Calu3 (cell line): Measurements from ENCODE around the gene RHOBTB3. TPM values are rescaled to one million over a fixed set of nuclear protein-coding genes. Genes with fewer than 3 reads are reported as not detected.

Experiments
- BruUV-seq: library from RNA; stranded (reverse); fragments of 400-500 nt; replicated peaks from 2 replicates; lab custom pipeline; 2021; lab: Mats Ljungman, UMichigan
- CTCF ChIA-PET: fragments of 300-600 bp; sonication (Branson Sonifier 250); formaldehyde crosslinking; loops from one replicate; lab custom pipeline; 2022; ENCODE audit warnings: antibody characterized with exemption; lab: Charles Lee
- DNase-seq: peaks from one replicate; pipeline ENCODE4 v3.0.0; 2022
- H3K27ac Mint-ChIP-seq: one replicate; pipeline ENCODE4 v1.8.0; 2022; ENCODE audit warnings: mixed read lengths; ENCODE audit not compliant: unreplicated experiment
- H3K27me3 Mint-ChIP-seq: one replicate; pipeline ENCODE4 v1.8.0; 2022; ENCODE audit warnings: mixed read lengths; ENCODE audit not compliant: unreplicated experiment
- H3K36me3 Mint-ChIP-seq: one replicate; pipeline ENCODE4 v1.8.0; 2022; ENCODE audit warnings: mild to moderate bottlenecking, moderate library complexity, mixed read lengths; ENCODE audit not compliant: insufficient read depth, unreplicated experiment
- H3K4me1 Mint-ChIP-seq: one replicate; pipeline ENCODE4 v1.8.0; 2022; ENCODE audit warnings: mild to moderate bottlenecking, low read depth, mixed read lengths; ENCODE audit not compliant: unreplicated experiment
- H3K4me3 Mint-ChIP-seq: one replicate; pipeline ENCODE4 v1.8.0; 2022; ENCODE audit warnings: mild to moderate bottlenecking, low read depth, moderate library complexity, mixed read lengths; ENCODE audit not compliant: unreplicated experiment
- H3K9me3 Mint-ChIP-seq: one replicate; pipeline ENCODE4 v1.8.0; 2022; ENCODE audit warnings: low read depth, mixed read lengths; ENCODE audit not compliant: unreplicated experiment
- intact Hi-C: fragments of 100-400 bp; cut with micrococcal nuclease; formaldehyde crosslinking; loops from one replicate; pipeline ENCODE4 v1.10.0; 2022; ENCODE audit not compliant: unreplicated experiment
- total RNA-seq: library from RNA; stranded (reverse); gene quantifications from 2 replicates; pipeline ENCODE4 v1.2.3, GENCODE V29; 2022
- TF ChIP-seq, protein P1 (sequence below): fragments of 200-600 bp; IDR thresholded peaks from one replicate; pipeline ENCODE4 v1.8.0; 2022; ENCODE audit warnings: antibody characterized with exemption; ENCODE audit not compliant: unreplicated experiment

The RHOBTB3 gene
- total RNA-seq, 1 experiment from 2014 or later, result 41.1 TPM

DNA sequence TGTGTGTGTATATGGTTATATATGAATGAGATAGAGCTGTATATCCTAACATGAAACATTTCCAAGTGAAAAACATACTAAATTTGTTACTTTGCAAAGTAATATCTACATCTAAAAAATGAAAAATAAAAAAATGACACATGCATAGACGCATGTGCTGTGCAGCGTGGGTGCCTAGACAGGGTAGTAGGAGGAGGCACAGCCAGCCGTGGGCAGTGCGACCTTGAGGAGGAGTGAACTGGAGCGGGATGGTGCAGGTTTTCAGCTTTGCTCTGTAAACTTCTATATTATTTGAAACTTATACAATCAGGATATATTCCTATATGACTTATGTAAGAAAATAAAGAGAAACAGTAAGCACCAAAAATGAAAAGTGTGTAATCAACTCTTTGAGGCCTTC lies 106.4 kb downstream of the RHOBTB3 start:
- intact Hi-C loops, result loop anchor here (5.0 kb wide), 1 partner anchor 35 kb away; no protein-coding TSS in a partner anchor
- BruUV-seq, result no TSS peak
- DNase-seq, result no peak
- H3K36me3 Mint-ChIP-seq, result peaks cover 18% of the 10 kb centered on the region
- no peaks in the 10 kb centered on the region for H3K27me3 Mint-ChIP-seq
- TF ChIP-seq, protein P1, sequence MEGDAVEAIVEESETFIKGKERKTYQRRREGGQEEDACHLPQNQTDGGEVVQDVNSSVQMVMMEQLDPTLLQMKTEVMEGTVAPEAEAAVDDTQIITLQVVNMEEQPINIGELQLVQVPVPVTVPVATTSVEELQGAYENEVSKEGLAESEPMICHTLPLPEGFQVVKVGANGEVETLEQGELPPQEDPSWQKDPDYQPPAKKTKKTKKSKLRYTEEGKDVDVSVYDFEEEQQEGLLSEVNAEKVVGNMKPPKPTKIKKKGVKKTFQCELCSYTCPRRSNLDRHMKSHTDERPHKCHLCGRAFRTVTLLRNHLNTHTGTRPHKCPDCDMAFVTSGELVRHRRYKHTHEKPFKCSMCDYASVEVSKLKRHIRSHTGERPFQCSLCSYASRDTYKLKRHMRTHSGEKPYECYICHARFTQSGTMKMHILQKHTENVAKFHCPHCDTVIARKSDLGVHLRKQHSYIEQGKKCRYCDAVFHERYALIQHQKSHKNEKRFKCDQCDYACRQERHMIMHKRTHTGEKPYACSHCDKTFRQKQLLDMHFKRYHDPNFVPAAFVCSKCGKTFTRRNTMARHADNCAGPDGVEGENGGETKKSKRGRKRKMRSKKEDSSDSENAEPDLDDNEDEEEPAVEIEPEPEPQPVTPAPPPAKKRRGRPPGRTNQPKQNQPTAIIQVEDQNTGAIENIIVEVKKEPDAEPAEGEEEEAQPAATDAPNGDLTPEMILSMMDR, result no peak
- no peak overlapping the region for H3K4me3 Mint-ChIP-seq
- H3K4me1 Mint-ChIP-seq, result peaks cover 67% of the 10 kb centered on the region
- H3K9me3 Mint-ChIP-seq, result no peaks in the 10 kb centered on the region
- CTCF ChIA-PET, result interaction anchor here (0.5 to 1.3 kb wide), 3 partner anchors 57 to 657 kb away, joined by 3 to 5 read pairs (median 4); partner anchors contain the start of gene RFESD
- H3K27ac Mint-ChIP-seq, result no peak overlapping the region

DNA sequence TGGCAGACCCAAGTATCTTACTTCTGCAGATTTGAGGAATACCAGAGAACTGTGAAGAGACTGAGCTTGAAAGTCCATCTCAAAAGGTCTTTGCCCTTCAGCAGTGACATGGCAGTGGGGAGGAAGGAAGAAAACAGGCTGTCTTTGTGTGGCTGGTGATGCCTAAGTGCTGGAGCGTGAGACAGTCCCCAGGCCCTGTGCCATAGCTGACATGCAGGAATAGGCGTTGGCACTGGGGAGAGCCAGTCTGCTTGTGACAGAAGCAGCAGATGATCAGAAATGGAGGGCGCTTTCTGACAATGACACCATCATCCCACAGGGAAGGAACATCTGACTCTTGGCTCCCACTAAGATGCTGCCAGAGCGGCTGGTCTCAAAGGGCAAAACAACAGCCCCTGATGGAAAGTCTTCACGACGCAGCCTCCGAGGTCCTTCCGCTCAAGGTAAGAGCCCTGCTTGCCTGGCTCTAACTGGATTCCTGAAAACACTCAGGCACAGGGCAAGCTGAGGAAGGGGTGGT lies 106.9 kb downstream of the RHOBTB3 start:
- Mint-ChIP-seq H3K36me3 (peaks cover 18% of the 10 kb centered on the region), H3K27me3 (no peaks in the 10 kb centered on the region), H3K4me1 (peaks cover 67% of the 10 kb centered on the region), H3K27ac (no peak overlapping the region), H3K4me3 (no peak overlapping the region), H3K9me3 (no peaks in the 10 kb centered on the region)
- no peak for DNase-seq
- no TSS peak for BruUV-seq
- TF ChIP-seq, protein P1, result no peak
- intact Hi-C loops, result loop anchor here (5.0 kb wide), 1 partner anchor 36 kb away; no protein-coding TSS in a partner anchor
- CTCF ChIA-PET, result interaction anchor here (0.5 kb wide), 1 partner anchor 656 kb away, joined by 3 read pairs; no protein-coding TSS in a partner anchor

DNA sequence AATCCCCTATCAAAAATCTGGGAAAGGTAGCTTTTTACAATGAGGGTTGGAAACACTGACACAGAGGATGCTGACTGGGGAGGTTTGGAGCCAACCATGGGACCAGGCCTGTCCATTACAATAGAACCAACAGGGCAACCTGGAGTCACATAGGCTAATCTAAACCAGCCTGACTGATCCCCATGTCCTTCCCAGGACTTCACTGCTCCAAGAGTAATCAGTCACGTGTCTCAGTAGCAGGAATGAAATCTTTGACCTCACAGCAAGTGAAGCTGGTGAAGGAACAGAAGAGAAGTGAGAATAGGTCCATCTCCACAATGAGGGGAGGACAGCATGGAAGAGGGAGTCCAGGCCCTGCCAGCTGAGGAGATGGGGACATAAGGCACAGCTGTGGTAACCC lies 107.4 kb downstream of the RHOBTB3 start:
- no TSS peak for BruUV-seq
- intact Hi-C loops, result loop anchor here (5.0 kb wide), 1 partner anchor 36 kb away; no protein-coding TSS in a partner anchor
- no peaks in the 10 kb centered on the region for H3K27me3 Mint-ChIP-seq
- H3K4me1 Mint-ChIP-seq, result peaks cover 67% of the 10 kb centered on the region
- H3K36me3 Mint-ChIP-seq, result peaks cover 23% of the 10 kb centered on the region
- H3K4me3 Mint-ChIP-seq, result no peak overlapping the region
- CTCF ChIA-PET, result interaction anchor here (2.8 kb wide), 1 partner anchor 57 kb away, joined by 15 read pairs; no protein-coding TSS in a partner anchor
- DNase-seq, result no peak
- H3K9me3 Mint-ChIP-seq, result no peaks in the 10 kb centered on the region
- TF ChIP-seq, protein P1, result no peak
- H3K27ac Mint-ChIP-seq, result no peak overlapping the region

DNA sequence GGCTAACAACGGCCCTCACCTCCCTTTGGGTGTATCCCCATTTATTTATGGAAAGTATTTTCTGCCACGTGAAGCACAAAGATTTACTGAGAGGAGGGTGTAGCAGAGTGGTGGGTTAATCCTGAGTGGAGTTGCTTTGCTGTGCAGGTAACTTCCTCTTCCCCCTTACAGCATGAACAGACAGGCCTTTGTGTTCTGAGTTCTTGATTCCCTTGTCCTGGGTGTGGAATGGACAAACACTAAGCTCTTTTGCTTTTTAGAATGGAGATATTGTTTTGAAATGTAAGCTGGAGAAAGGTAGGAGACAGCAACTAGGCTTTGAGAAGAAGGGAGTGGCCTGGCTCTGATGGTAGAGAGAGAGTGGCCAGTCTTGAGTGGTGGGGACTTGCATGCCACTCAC lies 108.5 kb downstream of the RHOBTB3 start:
- TF ChIP-seq, protein P1, result no peak
- Mint-ChIP-seq H3K27ac (peak overlapping the region; percentile 68), H3K27me3 (no peaks in the 10 kb centered on the region), H3K36me3 (peaks cover 17% of the 10 kb centered on the region), H3K4me1 (peaks cover 58% of the 10 kb centered on the region), H3K9me3 (no peaks in the 10 kb centered on the region), H3K4me3 (no peak overlapping the region)
- intact Hi-C loops, result loop anchor here (5.0 kb wide), 1 partner anchor 37 kb away; no protein-coding TSS in a partner anchor
- no TSS peak for BruUV-seq
- DNase-seq, result no peak
- CTCF ChIA-PET, result interaction anchor here (1.0 to 2.8 kb wide), 5 partner anchors 9 to 193 kb away, joined by 3 to 15 read pairs (median 5); partner anchors contain the start of gene RFESD
